Measurements from ENCODE around the gene KDM4F. TPM values are rescaled to one million over a fixed set of nuclear protein-coding genes. Genes with fewer than 3 reads are reported as not detected.

KDM4F gene
- total RNA-seq, 6 experiments from 2014 or later = not detected

- WGBS (ENCODE audit: insufficient coverage, low coverage, low lambda C conversion rate, missing lambda C conversion rate) = 100% methylated on average over 1 of the region's 1 CpG
- Histone ChIP-seq H3K27me3 (no peaks in the 10 kb centered on the region), H3K4me3 (no peak overlapping the region), H3K4me1 (peaks cover 0 to 8% (median 3%) of the 10 kb centered on the region in 4 donors), H3K27ac (no peak overlapping the region), H3K36me3 (no peaks in the 10 kb centered on the region), H3K9me3 (no peaks in the 10 kb centered on the region)
- intact Hi-C loops (cut with DNase I) = no loop called here
- no peak for TF ChIP-seq POLR2A (IDR thresholded peaks at IDR 0.05)
- TF ChIP-seq CTCF (IDR thresholded peaks at IDR 0.05) = no peak
- DNase-seq (no peak), ATAC-seq (no peak)
Measured at GRCh38 chr11:95070471-95070870, 21.2 kb downstream of the KDM4F start.

GRCh38 chr11:95072948-95073347 is 23.7 kb downstream of the KDM4F start:
- Histone ChIP-seq H3K4me1 (peaks cover 0 to 8% (median 3%) of the 10 kb centered on the region in 4 donors), H3K27me3 (no peaks in the 10 kb centered on the region), H3K36me3 (no peaks in the 10 kb centered on the region), H3K27ac (no peak overlapping the region), H3K4me3 (no peak overlapping the region), H3K9me3 (no peaks in the 10 kb centered on the region)
- ATAC-seq (no peak), DNase-seq (no peak)
- intact Hi-C loops (cut with DNase I) = no loop called here
- TF ChIP-seq POLR2A (IDR thresholded peaks at IDR 0.05) (no peak), CTCF (IDR thresholded peaks at IDR 0.05) (no peak)

- ATAC-seq (peak; percentile 17 to 57 (median 30)), DNase-seq (peak in 2 of 3 donors; percentile 48 to 55)
- WGBS (ENCODE audit: insufficient coverage, low coverage, low lambda C conversion rate, missing lambda C conversion rate) = 33% methylated on average over 7 of the region's 8 CpGs
- Histone ChIP-seq H3K27ac (no peak overlapping the region), H3K4me3 (no peak overlapping the region), H3K9me3 (no peaks in the 10 kb centered on the region), H3K36me3 (no peaks in the 10 kb centered on the region), H3K4me1 (no peaks in the 10 kb centered on the region), H3K27me3 (no peaks in the 10 kb centered on the region)
- intact Hi-C loops (cut with DNase I) = no loop called here
- TF ChIP-seq POLR2A (IDR thresholded peaks at IDR 0.05) (no peak), CTCF (IDR thresholded peaks at IDR 0.05) (no peak)
Measured at GRCh38 chr11:95074792-95075563, 25.8 kb downstream of the KDM4F start.

- TF ChIP-seq POLR2A (IDR thresholded peaks at IDR 0.05) (no peak), CTCF (IDR thresholded peaks at IDR 0.05) (no peak)
- intact Hi-C loops (cut with DNase I) = no loop called here
- H3K27ac ChIP-seq = no peak overlapping the region
- DNase-seq = no peak
- no peaks in the 10 kb centered on the region for H3K36me3 ChIP-seq
- WGBS (ENCODE audit: insufficient coverage, low coverage, low lambda C conversion rate, missing lambda C conversion rate) = 8% methylated on average over 1 of the region's 1 CpG
- no peaks in the 10 kb centered on the region for H3K9me3 ChIP-seq
- no peaks in the 10 kb centered on the region for H3K4me1 ChIP-seq
- peak in 2 of 4 donors; percentile 52 to 65 for ATAC-seq
- H3K27me3 ChIP-seq = no peaks in the 10 kb centered on the region
- H3K4me3 ChIP-seq = no peak overlapping the region
Measured at GRCh38 chr11:95076416-95076815, 27.2 kb downstream of the KDM4F start.

Measured in right lobe of liver (tissue), 6 donors.